Neural progenitor cell (in vitro differentiated cells): ENCODE measurements around the gene BATF. TPM values are rescaled to one million over a fixed set of nuclear protein-coding genes. Genes with fewer than 3 reads are reported as not detected.

Experiments
- DNase-seq: peaks from one replicate; pipeline ENCODE4 v3.0.0-alpha.2; 2016; ENCODE audit warnings: low spot score
- H2AFZ ChIP-seq: fragments of 200-600 bp; sonication (generic); replicated peaks from 2 replicates; pipeline ENCODE4 v1.6.1; 2016; ENCODE audit warnings: antibody characterized with exemption
- H3F3A ChIP-seq: fragments of 200-600 bp; sonication (generic); 2 replicates; pipeline ENCODE4 v1.6.1; 2016; ENCODE audit warnings: antibody characterized with exemption, low read depth
- H3K27ac ChIP-seq: fragments of 200-600 bp; sonication (generic); 2 replicates; pipeline ENCODE4 v1.5.1; 2016; ENCODE audit warnings: mild to moderate bottlenecking
- H3K27me3 ChIP-seq: fragments of 200-600 bp; sonication (generic); 2 replicates; pipeline ENCODE4 v1.6.1; 2016; ENCODE audit warnings: mild to moderate bottlenecking, moderate library complexity
- H3K36me3 ChIP-seq: fragments of 200-600 bp; sonication (generic); 2 replicates; pipeline ENCODE4 v1.5.1; 2016
- H3K4me1 ChIP-seq: fragments of 200-600 bp; sonication (generic); 2 replicates; pipeline ENCODE4 v1.6.1; 2016; ENCODE audit warnings: mixed run types
- H3K4me2 ChIP-seq: fragments of 200-600 bp; sonication (generic); 2 replicates; pipeline ENCODE4 v1.6.1; 2016
- H3K4me3 ChIP-seq: fragments of 200-600 bp; sonication (generic); 2 replicates; pipeline ENCODE4 v1.5.1; 2016
- H3K79me2 ChIP-seq: fragments of 200-600 bp; sonication (generic); 2 replicates; pipeline ENCODE4 v1.6.1; 2016; ENCODE audit warnings: low read depth
- H3K9ac ChIP-seq: fragments of 200-600 bp; sonication (generic); 2 replicates; pipeline ENCODE4 v1.6.1; 2016
- H3K9me3 ChIP-seq: fragments of 200-600 bp; sonication (generic); 2 replicates; pipeline ENCODE4 v1.5.1; 2016; ENCODE audit warnings: low read depth
- H4K20me1 ChIP-seq: fragments of 200-600 bp; sonication (generic); 2 replicates; pipeline ENCODE4 v1.6.1; 2016; ENCODE audit warnings: low read depth
- H3K27ac Mint-ChIP-seq: 3 replicates; pipeline ENCODE4 v1.8.0; 2021; ENCODE audit warnings: mixed read lengths
- H3K27me3 Mint-ChIP-seq: 2 replicates; pipeline ENCODE4 v1.8.0; 2022; ENCODE audit warnings: low read depth, mild to moderate bottlenecking, inconsistent platforms, moderate library complexity, mixed read lengths; ENCODE audit not compliant: insufficient read depth
- H3K36me3 Mint-ChIP-seq: 3 replicates; pipeline ENCODE4 v1.8.0; 2021; ENCODE audit warnings: mixed read lengths
- H3K4me1 Mint-ChIP-seq: 3 replicates; pipeline ENCODE4 v1.8.0; 2021; ENCODE audit warnings: mixed read lengths
- H3K4me3 Mint-ChIP-seq: 3 replicates; pipeline ENCODE4 v1.8.0; 2021; ENCODE audit warnings: mild to moderate bottlenecking, moderate library complexity, mixed read lengths
- H3K9me3 Mint-ChIP-seq: 3 replicates; pipeline ENCODE4 v1.8.0; 2020; ENCODE audit warnings: mixed read lengths
- CTCF ChIP-seq: fragments of 200-600 bp; sonication (generic); IDR thresholded peaks from 2 replicates; pipeline ENCODE4 v1.5.1; 2017; ENCODE audit warnings: antibody characterized with exemption, mild to moderate bottlenecking
- EZH2 ChIP-seq: fragments of 200-600 bp; sonication (generic); IDR thresholded peaks from 2 replicates; pipeline ENCODE4 v1.6.1; 2017; ENCODE audit warnings: antibody characterized with exemption, mild to moderate bottlenecking, moderate library complexity
- EZH2phosphoT487 ChIP-seq: fragments of 200-600 bp; sonication (generic); IDR thresholded peaks from 2 replicates; pipeline ENCODE4 v1.6.1; 2017; ENCODE audit warnings: antibody characterized with exemption
- total RNA-seq: library from RNA; depleted of rRNA; stranded (reverse); fragments of >200 nt; gene quantifications from 2 replicates; pipeline ENCODE4 v1.2.3, GENCODE V29; 2015; ENCODE audit warnings: low replicate concordance

BATF gene
- total RNA-seq, 1 donor from 2014 or later = not detected

- H3K27ac ChIP-seq = peak overlapping the region; percentile 65
- H3K4me3 ChIP-seq = no peak overlapping the region
- H3K36me3 ChIP-seq = no peaks in the 10 kb centered on the region
- no peaks in the 10 kb centered on the region for H3K79me2 ChIP-seq
- H4K20me1 ChIP-seq = no peaks in the 10 kb centered on the region
- Mint-ChIP-seq H3K4me3 (no peak overlapping the region), H3K36me3 (no peaks in the 10 kb centered on the region), H3K9me3 (no peaks in the 10 kb centered on the region), H3K27me3 (peaks cover 4% of the 10 kb centered on the region), H3K4me1 (peaks cover 19% of the 10 kb centered on the region), H3K27ac (peak overlapping the region; percentile 42)
- TF ChIP-seq EZH2 = no peak
- no peak for TF ChIP-seq EZH2phosphoT487
- TF ChIP-seq CTCF = no peak
- H3K4me2 ChIP-seq = peak overlapping the region; percentile 49
- H2AFZ ChIP-seq = no peak overlapping the region
- H3K4me1 ChIP-seq = peaks cover 10% of the 10 kb centered on the region
- H3K27me3 ChIP-seq = no peaks in the 10 kb centered on the region
- peak; percentile 64 for DNase-seq
- H3K9ac ChIP-seq = no peak overlapping the region
- peaks cover 21% of the 10 kb centered on the region for H3F3A ChIP-seq
- no peaks in the 10 kb centered on the region for H3K9me3 ChIP-seq
Observed at GRCh38 chr14:75479770-75480600, 42.3 kb upstream of the BATF start.

GRCh38 chr14:75482366-75482765, 39.9 kb upstream of the BATF start:
- H4K20me1 ChIP-seq = no peaks in the 10 kb centered on the region

GRCh38 chr14:75484711-75485429, 37.4 kb upstream of the BATF start:
- Mint-ChIP-seq H3K27ac (no peak overlapping the region), H3K4me1 (peaks cover 9% of the 10 kb centered on the region), H3K9me3 (no peaks in the 10 kb centered on the region), H3K4me3 (no peak overlapping the region), H3K36me3 (no peaks in the 10 kb centered on the region), H3K27me3 (peaks cover 2% of the 10 kb centered on the region)
- Histone ChIP-seq H2AFZ (no peak overlapping the region), H3F3A (peaks cover 7% of the 10 kb centered on the region), H3K79me2 (no peaks in the 10 kb centered on the region), H4K20me1 (no peaks in the 10 kb centered on the region), H3K27me3 (no peaks in the 10 kb centered on the region), H3K4me3 (no peak overlapping the region), H3K27ac (no peak overlapping the region), H3K4me1 (peaks cover 6% of the 10 kb centered on the region), H3K9ac (no peak overlapping the region), H3K9me3 (no peaks in the 10 kb centered on the region), H3K36me3 (no peaks in the 10 kb centered on the region), H3K4me2 (no peak overlapping the region)
- TF ChIP-seq EZH2phosphoT487 (no peak), EZH2 (no peak)
- no peak for DNase-seq

More at GRCh38 chr14:75482366-75482765, 39.9 kb upstream of the BATF start:
- no peak overlapping the region for H3K4me3 ChIP-seq
- no peak overlapping the region for H2AFZ ChIP-seq
- H3K4me2 ChIP-seq = no peak overlapping the region
- no peak overlapping the region for H3K9ac ChIP-seq
- H3K27ac ChIP-seq = no peak overlapping the region
- H3K36me3 ChIP-seq = no peaks in the 10 kb centered on the region
- peaks cover 10% of the 10 kb centered on the region for H3K4me1 ChIP-seq
- peaks cover 12% of the 10 kb centered on the region for H3K4me1 Mint-ChIP-seq
- H3K27ac Mint-ChIP-seq = no peak overlapping the region
- no peaks in the 10 kb centered on the region for H3K79me2 ChIP-seq
- H3K9me3 ChIP-seq = no peaks in the 10 kb centered on the region
- DNase-seq = no peak
- TF ChIP-seq CTCF (no peak), EZH2 (no peak), EZH2phosphoT487 (no peak)
- H3K27me3 Mint-ChIP-seq = peaks cover 4% of the 10 kb centered on the region
- H3F3A ChIP-seq = peaks cover 17% of the 10 kb centered on the region
- no peaks in the 10 kb centered on the region for H3K36me3 Mint-ChIP-seq
- H3K9me3 Mint-ChIP-seq = no peaks in the 10 kb centered on the region
- H3K27me3 ChIP-seq = no peaks in the 10 kb centered on the region
- H3K4me3 Mint-ChIP-seq = no peak overlapping the region
